Brain microvascular endothelial cell (primary cell): Measurements from ENCODE around the gene NEK11.

Experiments used
- DNase-seq: peaks from one replicate; pipeline ENCODE4 v3.0.0-alpha.2; 2020
- H3K27ac ChIP-seq: fragments of 250-450 bp; sonication (Bioruptor Pico); 2 replicates; pipeline ENCODE4 v1.5.1; 2020; ENCODE audit warnings: mild to moderate bottlenecking, moderate library complexity
- H3K27me3 ChIP-seq: fragments of 250-450 bp; sonication (Bioruptor Pico); replicated peaks from 2 replicates; pipeline ENCODE4 v1.5.1; 2020; ENCODE audit warnings: mild to moderate bottlenecking
- H3K36me3 ChIP-seq: fragments of 250-450 bp; sonication (Bioruptor Pico); replicated peaks from 2 replicates; pipeline ENCODE4 v1.5.1; 2020; ENCODE audit warnings: mild to moderate bottlenecking
- H3K4me3 ChIP-seq: 2 replicates; pipeline ENCODE4 v1.5.1; 2011; ENCODE audit warnings: low read depth, mild to moderate bottlenecking, control low read depth, low read length, moderate library complexity
- in situ Hi-C: cut with HindIII; loops from 2 replicates; pipeline ENCODE4 v1.10.0; 2017; ENCODE audit warnings: low sequenced_read_pairs, low pct_ligation_motif_present
- TF ChIP-seq, protein P1 (sequence below): IDR thresholded peaks from 2 replicates; pipeline ENCODE4 v1.5.1; 2011; ENCODE audit warnings: low read depth, mild to moderate bottlenecking, moderate library complexity, low read length, control low read depth, inconsistent platforms; ENCODE audit errors: missing control alignments

Gene NEK11

DNA sequence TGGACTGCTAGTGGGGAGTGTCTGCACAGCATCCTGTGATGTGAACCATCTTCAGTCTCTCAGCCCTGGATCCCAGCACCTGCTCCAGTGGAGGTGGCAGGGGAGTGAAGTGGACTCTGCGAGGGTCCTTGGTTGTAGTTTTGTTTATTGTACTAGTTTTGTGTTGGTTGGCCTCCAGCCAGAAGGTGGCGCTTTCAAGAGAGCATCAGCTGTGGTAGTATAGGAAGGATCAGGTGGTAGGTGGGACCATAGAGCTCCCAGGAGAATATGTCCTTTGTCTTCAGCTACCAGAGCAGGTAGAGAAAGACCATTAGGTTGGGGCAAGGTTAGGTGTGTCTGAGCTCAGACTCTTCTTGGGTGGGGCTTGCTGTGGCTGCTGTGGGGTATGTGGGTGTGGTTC, 20.9 kb downstream of the NEK11 start:
- Histone ChIP-seq H3K27ac (no peak overlapping the region), H3K4me3 (no peak overlapping the region), H3K36me3 (no peaks in the 10 kb centered on the region), H3K27me3 (no peaks in the 10 kb centered on the region)
- in situ Hi-C loops, result no loop called here
- TF ChIP-seq, protein P1, sequence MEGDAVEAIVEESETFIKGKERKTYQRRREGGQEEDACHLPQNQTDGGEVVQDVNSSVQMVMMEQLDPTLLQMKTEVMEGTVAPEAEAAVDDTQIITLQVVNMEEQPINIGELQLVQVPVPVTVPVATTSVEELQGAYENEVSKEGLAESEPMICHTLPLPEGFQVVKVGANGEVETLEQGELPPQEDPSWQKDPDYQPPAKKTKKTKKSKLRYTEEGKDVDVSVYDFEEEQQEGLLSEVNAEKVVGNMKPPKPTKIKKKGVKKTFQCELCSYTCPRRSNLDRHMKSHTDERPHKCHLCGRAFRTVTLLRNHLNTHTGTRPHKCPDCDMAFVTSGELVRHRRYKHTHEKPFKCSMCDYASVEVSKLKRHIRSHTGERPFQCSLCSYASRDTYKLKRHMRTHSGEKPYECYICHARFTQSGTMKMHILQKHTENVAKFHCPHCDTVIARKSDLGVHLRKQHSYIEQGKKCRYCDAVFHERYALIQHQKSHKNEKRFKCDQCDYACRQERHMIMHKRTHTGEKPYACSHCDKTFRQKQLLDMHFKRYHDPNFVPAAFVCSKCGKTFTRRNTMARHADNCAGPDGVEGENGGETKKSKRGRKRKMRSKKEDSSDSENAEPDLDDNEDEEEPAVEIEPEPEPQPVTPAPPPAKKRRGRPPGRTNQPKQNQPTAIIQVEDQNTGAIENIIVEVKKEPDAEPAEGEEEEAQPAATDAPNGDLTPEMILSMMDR, result peak; percentile 13
- no peak for DNase-seq

DNA sequence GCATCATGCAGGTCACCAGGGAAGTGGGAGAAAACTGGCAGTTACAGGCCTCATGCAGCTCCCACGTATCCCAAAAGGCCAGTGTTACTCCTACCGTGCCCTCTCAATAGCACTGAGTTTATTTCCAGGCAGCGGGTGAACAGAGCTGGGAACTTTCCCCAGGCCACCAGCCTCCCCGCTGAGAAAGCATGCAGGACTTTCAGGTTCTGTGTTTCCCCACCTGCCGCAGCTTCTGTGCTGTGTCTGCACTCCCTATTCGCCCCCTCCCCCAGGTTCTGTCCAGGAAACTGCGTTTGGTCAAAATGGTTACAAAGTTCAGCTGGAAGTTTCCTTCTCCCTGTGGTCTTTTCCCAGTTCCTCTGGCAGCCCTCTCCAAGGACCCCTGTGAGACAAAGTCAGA, 21.4 kb downstream of the NEK11 start:
- H3K4me3 ChIP-seq, result no peak overlapping the region
- no peak overlapping the region for H3K27ac ChIP-seq
- in situ Hi-C loops, result no loop called here
- H3K27me3 ChIP-seq, result no peaks in the 10 kb centered on the region
- no peak for DNase-seq
- H3K36me3 ChIP-seq, result no peaks in the 10 kb centered on the region
- TF ChIP-seq, protein P1, result no peak

DNA sequence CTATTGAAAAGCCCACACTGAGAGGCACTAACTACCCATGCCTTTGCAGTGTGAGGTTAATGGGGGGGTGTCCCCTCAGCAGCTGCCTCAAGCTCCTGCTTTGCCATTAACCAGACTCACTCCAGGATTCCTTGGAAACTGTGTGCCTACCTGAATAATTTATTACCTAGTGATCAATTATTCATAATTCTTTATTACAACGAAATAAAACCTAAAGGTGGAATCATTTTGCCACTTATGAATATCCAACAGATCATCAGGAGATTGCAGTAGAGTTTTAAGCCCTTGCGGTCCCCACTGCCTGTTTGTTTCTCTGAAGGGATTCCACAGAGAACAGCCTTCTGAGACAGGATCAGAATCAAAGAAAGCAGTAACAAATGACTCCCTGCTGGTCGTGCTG, 23.3 kb downstream of the NEK11 start:
- TF ChIP-seq, protein P1, result no peak
- Histone ChIP-seq H3K36me3 (no peaks in the 10 kb centered on the region), H3K4me3 (no peak overlapping the region), H3K27ac (no peak overlapping the region), H3K27me3 (no peaks in the 10 kb centered on the region)
- no peak for DNase-seq
- in situ Hi-C loops, result no loop called here

DNA sequence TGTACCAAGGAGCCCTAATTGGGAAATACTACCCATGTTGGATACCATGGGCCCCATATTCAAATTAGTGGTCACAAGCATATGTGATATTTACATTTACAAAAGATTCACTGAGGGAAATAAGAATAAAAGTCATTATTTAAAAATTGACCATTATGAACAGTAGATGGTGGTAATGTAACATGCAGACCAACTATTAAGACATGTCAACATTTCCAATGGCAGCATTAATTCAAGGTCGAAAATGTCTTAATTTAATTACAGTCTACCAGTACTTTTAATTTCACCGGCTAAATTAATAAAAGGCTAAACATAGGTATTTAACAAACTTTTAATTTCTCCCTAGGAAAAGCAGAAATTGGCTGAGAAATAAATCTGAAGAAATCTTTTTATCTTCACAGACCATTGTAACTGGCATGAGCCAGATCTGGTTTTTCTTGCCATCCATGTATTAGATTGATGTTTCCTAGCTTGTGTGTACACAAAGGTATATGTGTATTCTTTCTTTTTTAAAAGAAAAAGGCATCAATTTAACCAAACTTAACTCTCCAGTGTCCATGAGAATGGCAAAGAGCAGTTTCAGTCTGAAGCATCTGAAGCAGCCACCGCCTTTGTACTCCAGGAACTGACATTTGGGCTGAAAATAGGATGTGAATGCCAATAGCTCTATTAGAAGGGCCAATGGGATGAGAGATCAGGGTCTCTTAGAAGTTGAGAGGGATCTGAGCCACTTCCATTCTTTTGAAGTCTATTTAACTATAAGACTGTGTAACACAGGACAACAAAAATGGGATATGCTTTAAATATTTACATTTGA, 26.6 kb downstream of the NEK11 start:
- DNase-seq, result no peak
- in situ Hi-C loops, result no loop called here
- no peak overlapping the region for H3K27ac ChIP-seq
- H3K4me3 ChIP-seq, result no peak overlapping the region
- TF ChIP-seq, protein P1, result peak; percentile 22
- H3K36me3 ChIP-seq, result no peaks in the 10 kb centered on the region
- H3K27me3 ChIP-seq, result no peaks in the 10 kb centered on the region

DNA sequence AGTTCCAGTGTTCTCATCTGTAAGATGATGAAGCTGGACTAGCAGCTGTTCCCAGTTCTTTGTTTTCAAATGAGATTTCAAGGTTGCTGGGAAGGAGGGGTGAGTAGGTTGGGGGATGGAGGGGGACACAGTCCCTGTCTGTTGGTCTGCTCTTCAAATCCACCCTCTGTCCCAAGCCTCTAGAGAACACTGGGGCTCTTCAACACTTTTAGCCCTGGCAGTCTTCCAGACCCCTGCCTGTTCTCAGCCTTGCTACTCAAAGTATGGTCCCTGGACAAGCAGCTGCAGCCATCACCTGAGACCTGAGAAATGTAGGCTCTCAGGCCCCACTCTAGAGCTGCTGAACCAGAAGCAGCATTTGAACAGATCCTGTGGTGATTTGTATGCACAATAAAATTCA, 41.3 kb downstream of the NEK11 start:
- H3K27ac ChIP-seq, result no peak overlapping the region
- H3K4me3 ChIP-seq, result no peak overlapping the region
- H3K27me3 ChIP-seq, result no peaks in the 10 kb centered on the region
- TF ChIP-seq, protein P1, result no peak
- in situ Hi-C loops, result no loop called here
- no peaks in the 10 kb centered on the region for H3K36me3 ChIP-seq
- no peak for DNase-seq

DNA sequence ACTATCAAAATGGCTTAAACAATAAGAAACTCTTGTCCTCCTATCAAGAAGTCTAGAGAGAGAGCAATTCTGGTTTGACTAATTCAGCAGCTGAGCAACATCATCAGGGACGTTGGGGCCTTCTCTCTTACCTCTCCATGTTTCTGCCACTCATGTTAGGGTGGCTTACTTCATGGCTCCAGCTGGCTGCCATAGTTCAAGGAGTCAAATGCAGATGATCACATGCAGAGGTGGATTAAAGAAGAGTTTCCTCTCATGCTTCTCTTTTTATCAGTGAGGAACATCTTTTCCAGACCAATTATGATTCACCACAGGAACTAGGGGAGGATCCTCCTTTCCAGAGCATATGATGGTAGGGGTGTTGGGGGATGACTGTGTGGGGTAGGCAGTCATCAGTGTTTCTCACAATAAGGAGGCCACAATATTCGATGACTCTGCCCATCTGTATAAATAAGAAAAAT, 45.5 kb downstream of the NEK11 start:
- no peaks in the 10 kb centered on the region for H3K27me3 ChIP-seq
- in situ Hi-C loops, result no loop called here
- TF ChIP-seq, protein P1, result no peak
- H3K4me3 ChIP-seq, result no peak overlapping the region
- DNase-seq, result peak; percentile 46
- H3K36me3 ChIP-seq, result no peaks in the 10 kb centered on the region
- peak overlapping the region; percentile 66 for H3K27ac ChIP-seq
